ENCODE data around the gene LRSAM1.

The LRSAM1 gene

GRCh38 chr9:127538849-127539258, 87.5 kb downstream of the LRSAM1 start:
- no peak overlapping the region for H4K8ac ChIP-seq (ENCODE audit: low read depth, low read length)
- peak overlapping the region; percentile 19 for H3K4ac ChIP-seq (ENCODE audit: low read depth, low read length)
- no peak overlapping the region for H2BK5ac ChIP-seq (ENCODE audit: low read depth, low read length, poor library complexity)
- H2BK12ac ChIP-seq (ENCODE audit: low read length), result no peak overlapping the region
- no peak overlapping the region for H2AK5ac ChIP-seq (ENCODE audit: low read length)
- H3K27ac ChIP-seq (ENCODE audit: low read depth, low read length), result peak overlapping the region; percentile 49
- H2AFZ ChIP-seq (ENCODE audit: insufficient read depth, low read length, poor library complexity), result no peak overlapping the region
- no peak overlapping the region for H3K14ac ChIP-seq (ENCODE audit: low read length)
- peaks cover 32% of the 10 kb centered on the region for H3K79me1 ChIP-seq (ENCODE audit: low read length)
- peak overlapping the region; percentile 73 for H4K91ac ChIP-seq (ENCODE audit: low read depth, low read length)
- H3K36me3 ChIP-seq (ENCODE audit: control insufficient read depth in 1 of 2, insufficient read depth in 2 of 2, low read length in 2 of 2), result peaks cover 25% of the 10 kb centered on the region in 2 experiments
- H2BK120ac ChIP-seq (ENCODE audit: insufficient read depth, low read length, poor library complexity), result peak overlapping the region; percentile 43
- H3K4me3 ChIP-seq (ENCODE audit: low read depth, low read length), result no peak overlapping the region
- WGBS (ENCODE audit: extremely low coverage, insufficient coverage, insufficient read length), result no CpG with 5 or more reads among the region's 4 CpGs
- H3K79me2 ChIP-seq (ENCODE audit: control insufficient read depth, insufficient read depth, low read length, poor library complexity), result peaks cover 17% of the 10 kb centered on the region
- no peak overlapping the region for H3K4me2 ChIP-seq (ENCODE audit: low read length)
- peak in 1 of 2 donors; percentile 49 for DNase-seq
- no peak overlapping the region for H3K9ac ChIP-seq (ENCODE audit: low read length)
- H3K9me3 ChIP-seq (ENCODE audit: insufficient read depth, low read depth, low read length), result no peaks in the 10 kb centered on the region
- H3K23ac ChIP-seq (ENCODE audit: low read length), result no peak overlapping the region
- H3K27me3 ChIP-seq (ENCODE audit: insufficient read depth, low read length), result no peaks in the 10 kb centered on the region
- H4K12ac ChIP-seq (ENCODE audit: low read depth, low read length), result no peak overlapping the region
- peak overlapping the region; percentile 4 for H3K18ac ChIP-seq (ENCODE audit: low read length)
- H3K4me1 ChIP-seq (ENCODE audit: control insufficient read depth in 1 of 2, insufficient read depth in 2 of 2, low read length in 2 of 2), result peaks cover 31 to 37% of the 10 kb centered on the region in 2 experiments

GRCh38 chr9:127539259-127539981, 88.1 kb downstream of the LRSAM1 start:
- WGBS (ENCODE audit: extremely low coverage, insufficient coverage, insufficient read length), result no CpG with 5 or more reads among the region's 17 CpGs
- Histone ChIP-seq H2BK12ac (ENCODE audit: low read length) (no peak overlapping the region), H3K27me3 (ENCODE audit: insufficient read depth, low read length) (no peaks in the 10 kb centered on the region), H2AK5ac (ENCODE audit: low read length) (no peak overlapping the region), H3K18ac (ENCODE audit: low read length) (peak overlapping the region; percentile 8), H3K36me3 (ENCODE audit: control insufficient read depth in 1 of 2, insufficient read depth in 2 of 2, low read length in 2 of 2) (peaks cover 23% of the 10 kb centered on the region in 2 experiments), H3K9me3 (ENCODE audit: insufficient read depth, low read depth, low read length) (no peaks in the 10 kb centered on the region), H3K9ac (ENCODE audit: low read length) (no peak overlapping the region), H3K4me2 (ENCODE audit: low read length) (no peak overlapping the region), H3K4ac (ENCODE audit: low read depth, low read length) (peak overlapping the region; percentile 19), H3K14ac (ENCODE audit: low read length) (no peak overlapping the region), H4K12ac (ENCODE audit: low read depth, low read length) (no peak overlapping the region), H2BK5ac (ENCODE audit: low read depth, low read length, poor library complexity) (peak overlapping the region; percentile 22), H3K79me2 (ENCODE audit: control insufficient read depth, insufficient read depth, low read length, poor library complexity) (peaks cover 17% of the 10 kb centered on the region), H3K4me3 (ENCODE audit: low read depth, low read length) (no peak overlapping the region), H3K4me1 (ENCODE audit: control insufficient read depth in 1 of 2, insufficient read depth in 2 of 2, low read length in 2 of 2) (peaks cover 31 to 37% of the 10 kb centered on the region in 2 experiments), H3K79me1 (ENCODE audit: low read length) (peaks cover 32% of the 10 kb centered on the region), H2BK120ac (ENCODE audit: insufficient read depth, low read length, poor library complexity) (peak overlapping the region; percentile 43), H4K8ac (ENCODE audit: low read depth, low read length) (no peak overlapping the region), H3K27ac (ENCODE audit: low read depth, low read length) (peak overlapping the region; percentile 49), H2AFZ (ENCODE audit: insufficient read depth, low read length, poor library complexity) (no peak overlapping the region), H3K23ac (ENCODE audit: low read length) (no peak overlapping the region), H4K91ac (ENCODE audit: low read depth, low read length) (peak overlapping the region; percentile 73)
- DNase-seq, result peak; percentile 66 to 74

GRCh38 chr9:127539982-127540663, 88.8 kb downstream of the LRSAM1 start:
- Histone ChIP-seq H3K27ac (ENCODE audit: low read depth, low read length) (no peak overlapping the region), H2BK12ac (ENCODE audit: low read length) (no peak overlapping the region), H3K36me3 (ENCODE audit: control insufficient read depth in 1 of 2, insufficient read depth in 2 of 2, low read length in 2 of 2) (peaks cover 19 to 21% of the 10 kb centered on the region in 2 experiments), H3K4me3 (ENCODE audit: low read depth, low read length) (no peak overlapping the region), H2BK120ac (ENCODE audit: insufficient read depth, low read length, poor library complexity) (peak overlapping the region; percentile 15), H4K91ac (ENCODE audit: low read depth, low read length) (no peak overlapping the region), H3K18ac (ENCODE audit: low read length) (peak overlapping the region; percentile 27), H2AK5ac (ENCODE audit: low read length) (no peak overlapping the region), H3K9ac (ENCODE audit: low read length) (no peak overlapping the region), H3K14ac (ENCODE audit: low read length) (peak overlapping the region; percentile 12), H4K8ac (ENCODE audit: low read depth, low read length) (no peak overlapping the region), H4K12ac (ENCODE audit: low read depth, low read length) (no peak overlapping the region), H3K27me3 (ENCODE audit: insufficient read depth, low read length) (no peaks in the 10 kb centered on the region), H3K79me2 (ENCODE audit: control insufficient read depth, insufficient read depth, low read length, poor library complexity) (peaks cover 17% of the 10 kb centered on the region), H3K4ac (ENCODE audit: low read depth, low read length) (peak overlapping the region; percentile 22), H3K4me1 (ENCODE audit: control insufficient read depth in 1 of 2, insufficient read depth in 2 of 2, low read length in 2 of 2) (peaks cover 31 to 41% of the 10 kb centered on the region in 2 experiments), H2AFZ (ENCODE audit: insufficient read depth, low read length, poor library complexity) (no peak overlapping the region), H3K4me2 (ENCODE audit: low read length) (no peak overlapping the region), H3K23ac (ENCODE audit: low read length) (no peak overlapping the region), H2BK5ac (ENCODE audit: low read depth, low read length, poor library complexity) (peak overlapping the region; percentile 22), H3K79me1 (ENCODE audit: low read length) (peaks cover 33% of the 10 kb centered on the region), H3K9me3 (ENCODE audit: insufficient read depth, low read depth, low read length) (no peaks in the 10 kb centered on the region)
- DNase-seq, result no peak
- no CpG with 5 or more reads among the region's 15 CpGs for WGBS (ENCODE audit: extremely low coverage, insufficient coverage, insufficient read length)

GRCh38 chr9:127540664-127541041, 89.3 kb downstream of the LRSAM1 start:
- peak in 1 of 2 donors; percentile 35 for DNase-seq
- Histone ChIP-seq H2AK5ac (ENCODE audit: low read length) (no peak overlapping the region), H2BK12ac (ENCODE audit: low read length) (peak overlapping the region; percentile 17), H2AFZ (ENCODE audit: insufficient read depth, low read length, poor library complexity) (no peak overlapping the region), H3K79me1 (ENCODE audit: low read length) (peaks cover 31% of the 10 kb centered on the region), H2BK5ac (ENCODE audit: low read depth, low read length, poor library complexity) (no peak overlapping the region), H3K79me2 (ENCODE audit: control insufficient read depth, insufficient read depth, low read length, poor library complexity) (peaks cover 18% of the 10 kb centered on the region), H2BK120ac (ENCODE audit: insufficient read depth, low read length, poor library complexity) (no peak overlapping the region), H3K36me3 (ENCODE audit: control insufficient read depth in 1 of 2, insufficient read depth in 2 of 2, low read length in 2 of 2) (peaks cover 13 to 16% of the 10 kb centered on the region in 2 experiments), H3K4me3 (ENCODE audit: low read depth, low read length) (no peak overlapping the region), H3K14ac (ENCODE audit: low read length) (no peak overlapping the region), H4K91ac (ENCODE audit: low read depth, low read length) (peak overlapping the region; percentile 21), H3K23ac (ENCODE audit: low read length) (no peak overlapping the region), H3K9ac (ENCODE audit: low read length) (no peak overlapping the region), H3K4ac (ENCODE audit: low read depth, low read length) (peak overlapping the region; percentile 22), H3K27me3 (ENCODE audit: insufficient read depth, low read length) (no peaks in the 10 kb centered on the region), H3K4me2 (ENCODE audit: low read length) (no peak overlapping the region), H3K18ac (ENCODE audit: low read length) (peak overlapping the region; percentile 27), H4K8ac (ENCODE audit: low read depth, low read length) (no peak overlapping the region), H4K12ac (ENCODE audit: low read depth, low read length) (no peak overlapping the region), H3K27ac (ENCODE audit: low read depth, low read length) (no peak overlapping the region), H3K4me1 (ENCODE audit: control insufficient read depth in 1 of 2, insufficient read depth in 2 of 2, low read length in 2 of 2) (peaks cover 34 to 42% of the 10 kb centered on the region in 2 experiments), H3K9me3 (ENCODE audit: insufficient read depth, low read depth, low read length) (no peaks in the 10 kb centered on the region)
- WGBS (ENCODE audit: extremely low coverage, insufficient coverage, insufficient read length), result no CpG with 5 or more reads among the region's 13 CpGs
